HG03460 (cell line): ENCODE measurements around the gene TXNDC16.
A peak's percentile ranks its signal among the peaks of the same experiment; 100 is the strongest.
"Not testable (repeated sequence)": the region's sequence is repeated elsewhere in the genome, so short reads cannot be mapped to it uniquely, and the experiment has no call there.

Experiments
- ATAC-seq: cut with Tn5 transposase; IDR thresholded peaks from one replicate; pipeline ENCODE4 v1.9.1; 2021; ENCODE audit not compliant: unreplicated experiment

TXNDC16 gene

GRCh38 chr14:52552063-52552988 is at the start of gene TXNDC16, which contains the start of gene GPR137C:
Gene TXNDC16 (minus strand): TSS chr14:52552505. CDS start chr14:52543557, 8,948 bp downstream.
Gene GPR137C (plus strand): TSS chr14:52552836. CDS start chr14:52553148, 312 bp downstream.
- peak; percentile 94 for ATAC-seq

GRCh38 chr14:52599974-52600373 is 47.7 kb upstream of the TXNDC16 start:
- no peak for ATAC-seq

GRCh38 chr14:52598568-52598967 is 46.3 kb upstream of the TXNDC16 start:
- ATAC-seq, result no peak

GRCh38 chr14:52596861-52597260 is 44.6 kb upstream of the TXNDC16 start:
- no peak for ATAC-seq

- no peak for ATAC-seq
These were observed 44.0 kb upstream of the TXNDC16 start for GRCh38 chr14:52596320-52596719.

- ATAC-seq, result no peak
These were observed 38.0 kb upstream of the TXNDC16 start for GRCh38 chr14:52590318-52590717.

GRCh38 chr14:52589646-52590045 is 37.3 kb upstream of the TXNDC16 start:
- ATAC-seq, result no peak

- ATAC-seq, result no peak
These were observed 31.2 kb upstream of the TXNDC16 start for GRCh38 chr14:52583544-52583943.

- ATAC-seq, result no peak
These were observed 23.6 kb upstream of the TXNDC16 start for GRCh38 chr14:52575858-52576257.

- ATAC-seq, result not testable (repeated sequence)
These were observed 16.1 kb upstream of the TXNDC16 start for GRCh38 chr14:52568454-52568853.

- no peak for ATAC-seq
These were observed 10.8 kb upstream of the TXNDC16 start for GRCh38 chr14:52563120-52563519.

- no peak for ATAC-seq
These were observed 6.4 kb upstream of the TXNDC16 start for GRCh38 chr14:52558688-52559087.

GRCh38 chr14:52553671-52554575 is 1.6 kb upstream of the TXNDC16 start:
- no peak for ATAC-seq

GRCh38 chr14:52553002-52553670 is 831 bp upstream of the TXNDC16 start:
- ATAC-seq, result peak; percentile 25

GRCh38 chr14:52551696-52552062 is 626 bp downstream of the TXNDC16 start:
- no peak for ATAC-seq

GRCh38 chr14:52551205-52551604 is 1.1 kb downstream of the TXNDC16 start:
- ATAC-seq, result no peak

GRCh38 chr14:52550661-52551060 is 1.6 kb downstream of the TXNDC16 start:
- no peak for ATAC-seq

- no peak for ATAC-seq
These were observed 4.8 kb downstream of the TXNDC16 start for GRCh38 chr14:52547526-52547925.

- no peak for ATAC-seq
These were observed 5.3 kb downstream of the TXNDC16 start for GRCh38 chr14:52547027-52547426.

- ATAC-seq, result no peak
These were observed 6.0 kb downstream of the TXNDC16 start for GRCh38 chr14:52546318-52546670.
